Mucosa of gallbladder (tissue), 1 donor: ENCODE results near the gene TRIM17. TPM values are rescaled to one million over a fixed set of nuclear protein-coding genes. Genes with fewer than 3 reads are reported as not detected.

ENCODE experiments used
- DNase-seq: peaks from one replicate; pipeline ENCODE4 v3.0.0-alpha.2; 2020; ENCODE audit warnings: low spot score
- total RNA-seq: library from RNA; stranded (reverse); gene quantifications from one replicate; pipeline ENCODE4 v1.2.1, GENCODE V29; 2021
- donor health status: DM: no; HTN: no; CAD: no.

TRIM17 gene
- total RNA-seq, 1 donor from 2014 or later: 0.23 TPM

DNA sequence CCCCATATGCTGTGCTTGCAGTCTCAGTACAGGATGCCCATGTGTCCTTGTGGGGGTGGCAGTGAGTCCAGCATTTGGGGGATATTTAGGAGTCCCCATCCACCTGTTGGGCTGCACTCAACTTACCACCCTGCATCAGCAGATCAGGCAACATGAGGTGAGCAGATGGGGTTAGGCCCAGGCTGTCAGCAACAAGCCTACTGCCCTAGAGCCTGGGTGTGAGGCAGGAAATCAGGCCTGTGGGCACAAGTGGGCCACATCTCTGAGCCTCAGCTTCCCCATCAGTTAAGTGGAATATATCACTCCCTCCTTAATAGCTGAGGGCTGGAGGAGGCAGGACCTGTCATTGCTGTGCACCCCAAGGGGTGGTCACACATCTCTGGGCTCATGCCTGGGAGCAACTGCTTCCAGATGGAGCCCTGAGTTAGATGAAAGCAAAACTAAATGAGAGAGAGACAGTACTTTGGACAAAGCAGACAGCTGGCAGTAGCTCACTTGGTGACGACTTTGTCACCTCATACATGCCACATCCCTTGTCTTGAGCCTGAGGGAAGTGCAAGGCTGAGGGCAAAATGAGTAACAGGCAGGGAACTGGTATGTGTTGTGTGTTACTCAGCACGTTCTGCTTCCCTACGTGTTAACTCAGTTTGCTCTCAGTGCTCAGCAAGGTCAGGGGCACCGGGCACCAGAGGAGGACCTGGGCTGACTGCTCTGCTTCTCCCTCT, 58.5 kb downstream of the TRIM17 start:
- no peak for DNase-seq

Other genes with a start within 250 kb of the TRIM17 start
- 25.8 TPM for gene OBSCN, start 208.8 kb downstream of the TRIM17 start, total RNA-seq
- gene TRIM11, start 10.0 kb downstream of the TRIM17 start, total RNA-seq: 33.3 TPM
- 122 TPM for gene RNF187, start 70.5 kb upstream of the TRIM17 start, total RNA-seq